Right lobe of liver (tissue), 6 donors: ENCODE results near the gene BRD4. TPM values are rescaled to one million over a fixed set of nuclear protein-coding genes. Genes with fewer than 3 reads are reported as not detected.
"Not testable (repeated sequence)": the region's sequence is repeated elsewhere in the genome, so short reads cannot be mapped to it uniquely, and the experiment has no call there.

ENCODE experiments used
- ATAC-seq, 4 donors: fragments of 200-7000 bp; cut with Tn5 transposase; one replicate each; pipeline ENCODE4 v1.9.1; 2020; ENCODE audit warnings: mild to moderate bottlenecking in 4 of 4, moderate library complexity in 4 of 4
- DNase-seq, 3 donors: peaks; one replicate each; pipeline ENCODE4 v3.0.0-alpha.2; 2020
- H3K27ac ChIP-seq, 3 donors: fragments of 200-600 bp; one replicate each; pipeline ENCODE4 v1.8.0; 2022
- H3K27me3 ChIP-seq, 2 donors: fragments of 200-600 bp; one replicate each; pipeline ENCODE4 v1.8.0; 2022
- H3K36me3 ChIP-seq, 4 donors: fragments of 200-600 bp; sonication (generic) in 1 of 4; one replicate each; pipeline versions ENCODE4 v1.5.1 to v1.8.0; 2017 to 2022; ENCODE audit warnings: control low read depth in 1 of 4
- H3K4me1 ChIP-seq, 4 donors: fragments of 200-600 bp; sonication (generic) in 1 of 4; one replicate each; pipeline versions ENCODE4 v1.5.1 to v1.8.0; 2017 to 2022; ENCODE audit warnings: control low read depth in 1 of 4
- H3K4me3 ChIP-seq, 3 donors: fragments of 200-600 bp; one replicate each; pipeline ENCODE4 v1.8.0; 2022
- H3K9me3 ChIP-seq, 4 donors: fragments of 200-600 bp; sonication (generic) in 1 of 4; one replicate each; pipeline versions ENCODE4 v1.5.1 to v1.8.0; 2017 to 2022; ENCODE audit warnings: control low read depth in 1 of 4
- POLR2A ChIP-seq: fragments of 450-650 bp; IDR thresholded peaks from one replicate; pipeline ENCODE4 v1.6.1; 2017; ENCODE audit warnings: antibody characterized with exemption, mild to moderate bottlenecking
- WGBS: methylation state at CpG from one replicate; pipeline ENCODE4 v1.1.6; 2018; ENCODE audit warnings: low coverage, low lambda C conversion rate; ENCODE audit not compliant: insufficient coverage; ENCODE audit errors: missing lambda C conversion rate; 5-methylcytosine and 5-hydroxymethylcytosine counted together
- intact Hi-C, 2 donors: fragments of 100-400 bp; cut with DNase I; formaldehyde crosslinking; loops; one replicate each; pipeline versions ENCODE4 v1.11.2 to v1.14.1; 2022
- total RNA-seq, 6 experiments: library from RNA; depleted of rRNA in 2 of 6; stranded (reverse); fragments of >200 nt in 2 of 6; fragmentation: NEBNext Ultra II Directional in 3 of 6; extraction: Animal tissue kit (Norgen Biotek cat#: 25700) in 3 of 6; gene quantifications; one replicate each; pipeline versions ENCODE4 v1.1.0 to v1.2.4, GENCODE V29; 2016 to 2023
- TF ChIP-seq, protein P1 (sequence below), 4 donors: fragments of 200-600 bp in 3 of 4; fragments of 450-650 bp in 1 of 4; IDR thresholded peaks; one replicate each; pipeline versions ENCODE4 v1.5.1 to v1.8.0; 2016 to 2022; ENCODE audit warnings: antibody characterized with exemption in 4 of 4, mild to moderate bottlenecking in 2 of 4
- donor health status: DM: no; HTN: yes; CAD: no.
- donor health status: DM: no; HTN: no; CAD: no.
- donor health status: DM: no; HTN: no; CAD: no.
- donor health status: DM: no; HTN: yes; CAD: no.
- donor health status: DM: no; HTN: yes; CAD: no.

Gene BRD4
- total RNA-seq, 6 experiments from 2014 or later = 20.0 to 52.6 (median 40.6) TPM

DNA sequence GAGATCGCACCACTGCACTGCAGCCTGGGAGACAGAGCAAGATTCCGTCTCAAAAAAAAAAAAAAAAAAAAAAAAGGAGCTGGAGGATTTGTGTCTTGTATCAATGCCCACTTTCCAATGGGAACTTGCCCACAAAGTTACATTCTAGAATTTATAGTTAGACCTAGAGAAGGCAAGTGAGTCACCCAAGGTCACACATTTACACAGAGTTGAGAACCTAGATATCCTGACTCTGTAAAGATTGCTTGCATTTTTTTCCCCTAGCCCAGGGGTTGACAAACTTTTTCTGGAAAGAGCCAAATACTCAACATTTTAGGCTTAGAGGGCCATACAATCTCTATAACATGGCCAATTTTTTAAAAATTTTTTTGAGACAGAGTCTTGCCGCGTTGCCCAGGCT is 7.7 kb upstream of the BRD4 start:
- Histone ChIP-seq H3K4me3 (no peak overlapping the region), H3K27ac (no peak overlapping the region), H3K27me3 (no peaks in the 10 kb centered on the region), H3K9me3 (no peaks in the 10 kb centered on the region), H3K36me3 (no peaks in the 10 kb centered on the region), H3K4me1 (no peaks in the 10 kb centered on the region)
- intact Hi-C loops = no loop called here
- DNase-seq (no peak), ATAC-seq (no peak)
- 96% methylated on average over 3 of the region's 4 CpGs for WGBS
- TF ChIP-seq, protein P1, sequence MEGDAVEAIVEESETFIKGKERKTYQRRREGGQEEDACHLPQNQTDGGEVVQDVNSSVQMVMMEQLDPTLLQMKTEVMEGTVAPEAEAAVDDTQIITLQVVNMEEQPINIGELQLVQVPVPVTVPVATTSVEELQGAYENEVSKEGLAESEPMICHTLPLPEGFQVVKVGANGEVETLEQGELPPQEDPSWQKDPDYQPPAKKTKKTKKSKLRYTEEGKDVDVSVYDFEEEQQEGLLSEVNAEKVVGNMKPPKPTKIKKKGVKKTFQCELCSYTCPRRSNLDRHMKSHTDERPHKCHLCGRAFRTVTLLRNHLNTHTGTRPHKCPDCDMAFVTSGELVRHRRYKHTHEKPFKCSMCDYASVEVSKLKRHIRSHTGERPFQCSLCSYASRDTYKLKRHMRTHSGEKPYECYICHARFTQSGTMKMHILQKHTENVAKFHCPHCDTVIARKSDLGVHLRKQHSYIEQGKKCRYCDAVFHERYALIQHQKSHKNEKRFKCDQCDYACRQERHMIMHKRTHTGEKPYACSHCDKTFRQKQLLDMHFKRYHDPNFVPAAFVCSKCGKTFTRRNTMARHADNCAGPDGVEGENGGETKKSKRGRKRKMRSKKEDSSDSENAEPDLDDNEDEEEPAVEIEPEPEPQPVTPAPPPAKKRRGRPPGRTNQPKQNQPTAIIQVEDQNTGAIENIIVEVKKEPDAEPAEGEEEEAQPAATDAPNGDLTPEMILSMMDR (IDR thresholded peaks at IDR 0.05) = no peak
- no peak for TF ChIP-seq POLR2A

DNA sequence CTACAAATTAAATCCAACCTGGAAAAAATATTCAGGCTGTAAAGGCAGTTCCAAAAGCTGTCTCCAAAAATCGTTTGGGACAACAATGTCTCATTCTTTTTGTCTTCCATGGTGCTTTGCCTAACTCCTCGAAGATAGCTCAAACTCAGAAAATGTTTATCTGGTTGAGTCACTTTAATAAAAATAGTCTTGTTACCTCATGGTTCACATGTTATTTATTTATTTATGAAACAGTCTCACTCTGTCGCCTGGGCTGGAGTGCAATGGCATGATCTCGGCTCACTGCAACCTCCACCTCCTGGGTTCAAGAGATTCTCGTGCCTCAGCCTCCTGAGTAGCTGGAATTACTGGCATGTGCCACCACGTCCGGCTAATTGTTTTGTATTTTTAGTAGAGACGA is 4.9 kb upstream of the BRD4 start:
- H3K9me3 ChIP-seq = no peaks in the 10 kb centered on the region
- intact Hi-C loops = no loop called here
- no peak overlapping the region for H3K4me3 ChIP-seq
- TF ChIP-seq POLR2A = no peak
- TF ChIP-seq, protein P1 (IDR thresholded peaks at IDR 0.05) = no peak
- H3K4me1 ChIP-seq = peaks cover 0 to 11% (median 0%) of the 10 kb centered on the region in 4 donors
- ATAC-seq (peak in 1 of 4 donors; percentile 33), DNase-seq (no peak)
- WGBS = 43% methylated on average over 8 of the region's 8 CpGs
- no peaks in the 10 kb centered on the region for H3K36me3 ChIP-seq
- H3K27me3 ChIP-seq = no peaks in the 10 kb centered on the region
- H3K27ac ChIP-seq = no peak overlapping the region

DNA sequence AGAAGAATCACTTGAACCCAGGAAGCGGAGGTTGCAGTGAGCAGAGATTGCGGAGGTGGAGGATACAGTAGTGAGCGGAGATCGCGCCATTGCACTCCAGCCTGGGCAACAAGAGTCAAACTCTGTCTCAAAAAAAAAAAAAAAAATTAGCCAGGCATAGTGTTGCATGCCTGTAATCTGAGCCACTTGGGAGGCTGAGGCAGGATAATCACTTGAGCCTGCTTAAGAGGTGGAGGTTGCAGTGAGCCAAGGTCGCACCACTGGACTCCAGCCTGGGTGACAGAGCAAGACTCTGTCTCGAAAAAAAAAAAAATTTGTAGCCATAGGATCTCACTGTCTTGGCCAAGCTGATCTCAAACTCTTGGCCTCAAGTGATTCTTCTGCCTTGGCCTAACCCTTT is 3.7 kb upstream of the BRD4 start:
- DNase-seq, H3K36me3 ChIP-seq, ATAC-seq, H3K9me3 ChIP-seq, H3K27me3 ChIP-seq, intact Hi-C loops, H3K27ac ChIP-seq, H3K4me3 ChIP-seq: not testable (repeated sequence)
- 83% methylated on average over 7 of the region's 7 CpGs for WGBS
- peaks cover 0 to 11% (median 0%) of the 10 kb centered on the region in 4 donors for H3K4me1 ChIP-seq

GRCh38 chr19:15331419-15332310 is 674 bp downstream of the BRD4 start:
- ATAC-seq = peak; percentile 50 to 66 (median 59)
- intact Hi-C loops = no loop called here

More at GRCh38 chr19:15331419-15332310, 674 bp downstream of the BRD4 start:
- Histone ChIP-seq H3K9me3 (no peaks in the 10 kb centered on the region), H3K36me3 (no peaks in the 10 kb centered on the region), H3K27ac (peak overlapping the region; percentile 87 to 94 (median 90)), H3K4me3 (peak overlapping the region; percentile 71 to 96 (median 89)), H3K4me1 (peaks cover 0 to 43% (median 18%) of the 10 kb centered on the region in 4 donors), H3K27me3 (no peaks in the 10 kb centered on the region)
- TF ChIP-seq, protein P1 (IDR thresholded peaks at IDR 0.05) = no peak
- TF ChIP-seq POLR2A = peak; percentile 43
- WGBS = under 1% methylated on average over 39 of the region's 122 CpGs
- peak; percentile 78 to 84 (median 81) for DNase-seq
